ENCODE results near the gene AGBL1. TPM values are rescaled to one million over a fixed set of nuclear protein-coding genes. Genes with fewer than 3 reads are reported as not detected.

The AGBL1 gene
- total and polyA plus RNA-seq, 2 donors (not counting 3 experiments of a cell fraction or from before 2014, with no cell fraction given) = not detected

- ChIA-PET CTCF (no interaction called here), POLR2A (no interaction called here)
- no peaks in the 10 kb centered on the region for H4K20me1 ChIP-seq (replicated peaks; ENCODE audit: control insufficient read depth, extremely low read depth, insufficient read depth, low read length)
- no TSS peak for BruUV-seq (replicated peaks)
- H3K4me3 ChIP-seq (replicated peaks in 1 of 3; ENCODE audit: insufficient read depth in 1 of 3, low read depth in 1 of 3, low read length in 3 of 3) = no peak overlapping the region
- H3K4me2 ChIP-seq (ENCODE audit: insufficient read depth, low read length) = no peak overlapping the region
- FAIRE-seq = no peak
- H3K9ac ChIP-seq (replicated peaks; ENCODE audit: extremely low read depth, insufficient read depth, low read length) = no peak overlapping the region
- H2AFZ ChIP-seq (ENCODE audit: low read depth, low read length) = no peak overlapping the region
- DNase-seq (ENCODE audit: low read depth, low spot score) = no peak
- no peaks in the 10 kb centered on the region for H3K4me1 ChIP-seq (ENCODE audit: control insufficient read depth, extremely low read depth, insufficient read depth, low read length)
- H3K79me2 ChIP-seq (ENCODE audit: control insufficient read depth, insufficient read depth, low read length) = no peaks in the 10 kb centered on the region
- H3K27me3 ChIP-seq (ENCODE audit: control insufficient read depth in 2 of 2, insufficient read depth in 2 of 2, low read length in 2 of 2) = no peaks in the 10 kb centered on the region
- H3K9me1 ChIP-seq (replicated peaks; ENCODE audit: control insufficient read depth, extremely low read depth, insufficient read depth, low read length) = no peaks in the 10 kb centered on the region
- TF ChIP-seq MAX (IDR thresholded peaks at IDR 0.05; ENCODE audit: insufficient read depth, insufficient read length) (no peak), JUN (IDR thresholded peaks at IDR 0.05; ENCODE audit: borderline replicate concordance, insufficient read depth, insufficient read length, low read depth) (no peak), MYC (IDR thresholded peaks at IDR 0.05; ENCODE audit: low read depth, low read length) (no peak), CTCF (IDR thresholded peaks at IDR 0.05; ENCODE audit: extremely low read depth in 1 of 2, insufficient read depth in 1 of 2, low read depth in 1 of 2, low read length in 2 of 2) (no peak), POLR2AphosphoS5 (IDR thresholded peaks at IDR 0.05; ENCODE audit: insufficient read depth, low read depth, low read length) (no peak), FOS (IDR thresholded peaks at IDR 0.05; ENCODE audit: borderline replicate concordance, insufficient read depth, low read length) (no peak), POLR2A (IDR thresholded peaks at IDR 0.05; ENCODE audit: low read depth, low read length) (no peak), GATA2 (IDR thresholded peaks at IDR 0.05; ENCODE audit: insufficient read depth, insufficient read length, low read depth, low read length) (no peak), EZH2 (IDR thresholded peaks at IDR 0.05; ENCODE audit: borderline replicate concordance, low read depth, low read length, severe bottlenecking) (no peak)
- peaks cover 9% of the 10 kb centered on the region for H3K9me3 ChIP-seq (replicated peaks; ENCODE audit: control insufficient read depth, insufficient read depth, low read length)
- no peaks in the 10 kb centered on the region for H3K36me3 ChIP-seq (ENCODE audit: control insufficient read depth in 2 of 2, extremely low read depth in 1 of 2, insufficient read depth in 2 of 2, low read length in 2 of 2)
- intact Hi-C loops (cut with micrococcal nuclease) (no loop called here), dilution Hi-C loops (cut with MboI; ENCODE audit: extremely low pct_ligation_motif_present, low sequenced_read_pairs) (no loop called here)
- H3K27ac ChIP-seq (ENCODE audit: insufficient read depth, low read depth, low read length) = no peak overlapping the region
Observed at GRCh38 chr15:86375733-86376280, 296.1 kb downstream of the AGBL1 start.

Measured in endothelial cell of umbilical vein (primary cell).